HuH-7.5 (cell line): Measurements from ENCODE around the gene SCO2.

ENCODE experiments used
- DNase-seq: peaks from one replicate; pipeline ENCODE4 v3.0.0; 2011; ENCODE audit warnings: low spot score

SCO2 gene

DNA sequence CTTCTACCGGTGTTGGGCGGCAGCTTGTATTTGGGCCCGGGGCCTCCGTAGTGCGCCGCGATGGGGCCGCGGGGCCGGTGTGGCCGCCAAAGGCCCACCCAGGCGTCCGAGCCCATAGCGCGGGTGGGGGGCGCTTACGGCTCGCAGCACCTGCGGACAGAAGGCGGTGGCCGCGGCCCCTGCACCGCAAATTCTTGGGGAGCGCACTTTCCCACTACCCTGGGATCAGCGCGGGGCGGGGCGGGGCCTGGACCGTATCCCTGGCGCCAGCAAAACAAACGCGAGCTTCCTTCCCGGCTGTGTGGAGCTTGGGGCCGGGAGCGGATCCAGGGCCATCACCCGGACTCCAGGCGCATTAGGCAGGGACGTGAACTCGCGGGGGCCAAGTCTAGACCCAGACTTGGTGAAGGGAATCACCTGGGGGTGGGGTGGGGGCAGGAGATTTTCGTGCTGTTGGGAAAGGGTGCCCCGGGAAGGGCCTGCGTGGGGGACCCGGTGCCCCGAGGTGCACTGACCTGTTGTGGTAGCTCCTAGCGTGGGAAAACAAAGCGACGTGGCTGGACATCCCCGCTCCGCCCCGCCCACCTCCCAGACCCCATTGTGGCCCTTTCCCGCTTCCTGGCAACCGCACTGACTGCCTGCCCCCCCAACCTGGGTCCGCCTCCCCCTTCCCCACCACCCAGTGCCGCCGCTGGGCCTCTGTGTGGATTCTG is 6.7 kb upstream of the SCO2 start:
- peak; percentile 94 for DNase-seq

DNA sequence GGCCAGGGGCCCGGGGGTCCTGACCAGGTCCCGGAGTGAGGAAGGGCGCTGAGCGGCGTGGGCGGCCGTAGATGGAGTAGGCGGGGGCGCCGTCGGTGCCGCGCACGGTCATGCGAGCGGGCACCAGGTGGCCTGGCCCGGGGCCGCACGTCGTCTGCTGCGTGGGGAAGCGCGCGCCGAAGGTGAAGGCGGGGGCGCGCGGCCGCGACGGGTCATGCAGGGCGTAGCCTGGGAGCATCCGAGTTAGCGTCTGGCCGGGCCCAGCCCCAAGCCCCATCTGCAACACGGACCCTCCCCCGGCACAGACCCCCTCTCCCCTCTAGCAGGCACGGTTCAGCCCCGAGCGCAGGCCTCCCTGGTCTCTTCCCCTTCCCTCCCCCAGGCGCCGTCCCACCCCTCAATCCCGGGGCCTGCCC is 6.2 kb upstream of the SCO2 start:
- DNase-seq: no peak

DNA sequence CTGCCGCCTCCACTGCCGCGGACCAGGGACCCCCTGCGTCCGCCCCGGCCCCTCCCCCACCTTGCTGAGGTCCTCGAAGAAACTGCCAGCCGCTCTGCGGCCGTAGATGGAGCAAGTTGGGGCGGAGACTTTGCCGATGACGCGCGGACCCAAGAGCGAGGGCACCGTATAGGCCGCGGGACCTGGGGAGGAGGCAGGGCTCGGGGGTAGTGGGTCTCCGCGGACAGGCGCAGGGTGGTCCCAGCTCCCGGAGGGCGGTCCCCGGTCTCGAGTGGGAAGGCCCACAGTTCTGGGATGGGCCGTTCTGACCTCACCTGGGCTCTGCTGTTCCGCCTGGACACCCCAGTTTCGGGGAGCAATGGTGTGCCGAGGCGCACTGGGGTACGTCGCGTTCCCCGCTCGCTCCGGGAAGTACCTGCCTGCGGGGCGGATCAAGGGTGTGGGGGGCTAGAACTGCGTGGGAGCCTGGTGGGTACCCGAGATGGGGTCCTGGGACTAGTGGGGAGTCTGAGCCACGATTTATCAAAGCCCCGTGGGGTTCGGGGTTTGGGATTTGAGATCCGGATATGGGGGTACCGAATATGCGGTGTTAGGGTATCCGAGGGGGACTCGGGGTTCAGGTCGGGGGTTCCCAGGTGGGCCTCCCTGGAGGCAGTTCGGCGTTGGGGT is 5.6 kb upstream of the SCO2 start:
- no peak for DNase-seq

DNA sequence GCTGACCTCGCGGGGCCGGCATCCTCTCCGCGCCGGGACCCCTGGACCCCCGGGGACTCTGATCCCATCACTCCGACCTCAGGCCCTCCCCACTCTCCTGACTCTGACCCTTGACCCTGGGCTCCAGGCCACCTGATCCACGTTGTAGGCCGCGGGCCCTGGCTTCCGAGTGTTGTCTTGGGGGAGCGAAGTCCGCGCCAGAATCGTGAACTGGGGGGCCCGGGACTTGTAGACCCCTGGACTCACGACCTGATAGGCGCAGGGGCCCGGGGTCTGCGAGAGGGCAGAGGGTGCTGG is 5.1 kb upstream of the SCO2 start:
- DNase-seq: no peak

DNA sequence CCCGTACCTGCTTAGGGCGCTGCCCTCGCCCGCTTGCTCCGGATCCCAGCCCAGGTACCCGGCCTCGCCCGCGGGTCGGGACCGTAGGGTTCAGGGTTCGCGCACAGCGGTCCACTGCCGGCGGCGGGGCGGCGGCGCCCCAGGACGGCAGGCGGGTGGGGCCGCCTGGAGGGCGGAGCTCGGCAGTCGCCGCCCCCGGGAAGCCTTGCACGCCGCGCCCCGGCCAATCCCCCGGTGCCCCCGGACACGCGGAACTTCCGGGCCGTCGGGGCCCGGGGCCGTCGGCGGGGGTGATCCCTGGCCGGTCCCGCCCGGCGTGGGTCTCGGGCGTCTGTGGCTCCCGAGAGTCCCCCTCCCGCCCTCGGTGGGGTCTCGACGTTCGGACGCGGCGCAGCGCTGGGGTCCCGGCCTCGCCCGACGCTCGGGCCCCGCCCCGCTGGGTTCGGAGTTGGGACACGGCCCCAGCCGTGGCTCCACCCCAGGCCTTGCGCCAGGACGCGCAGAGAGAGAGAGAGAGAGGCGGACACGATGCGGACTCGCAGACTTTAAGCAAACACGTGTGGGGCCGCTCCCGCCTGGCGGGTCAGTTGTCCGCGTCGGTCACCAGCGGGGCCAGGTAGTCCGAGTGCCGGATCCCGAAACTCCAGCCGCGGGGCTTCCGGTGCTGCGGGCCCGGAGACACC is 4.6 kb upstream of the SCO2 start, which contains the start of gene TYMP:
Gene TYMP (minus strand): TSS at position 116 of the 683 bp plus-strand sequence. CDS start 303 bp downstream, outside the sequence.
- no peak for DNase-seq

DNA sequence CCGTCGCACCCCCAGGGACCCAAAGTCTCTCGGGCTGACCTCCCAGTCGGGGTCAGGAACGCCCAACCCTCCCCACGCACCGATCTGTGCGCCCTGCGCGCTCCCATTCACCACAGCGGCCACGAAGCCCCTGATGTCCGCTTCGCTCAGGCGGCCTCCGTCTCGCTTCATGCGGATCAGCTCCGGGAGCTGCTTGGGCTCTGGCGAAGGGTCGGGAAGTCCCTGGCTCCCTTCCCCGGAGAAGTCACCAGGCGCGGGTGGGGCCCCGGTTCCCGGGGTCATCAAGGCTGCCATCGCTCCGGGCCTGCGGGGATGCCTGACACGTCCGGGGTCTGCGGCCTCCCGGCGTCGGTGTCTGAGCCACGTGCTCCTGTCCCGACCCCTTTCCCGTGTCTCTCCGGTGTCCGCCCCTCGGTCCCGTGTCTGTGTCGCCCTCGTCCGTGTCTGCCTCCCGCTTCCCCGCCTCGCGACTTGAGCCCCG is 4.1 kb upstream of the SCO2 start:
- no peak for DNase-seq

DNA sequence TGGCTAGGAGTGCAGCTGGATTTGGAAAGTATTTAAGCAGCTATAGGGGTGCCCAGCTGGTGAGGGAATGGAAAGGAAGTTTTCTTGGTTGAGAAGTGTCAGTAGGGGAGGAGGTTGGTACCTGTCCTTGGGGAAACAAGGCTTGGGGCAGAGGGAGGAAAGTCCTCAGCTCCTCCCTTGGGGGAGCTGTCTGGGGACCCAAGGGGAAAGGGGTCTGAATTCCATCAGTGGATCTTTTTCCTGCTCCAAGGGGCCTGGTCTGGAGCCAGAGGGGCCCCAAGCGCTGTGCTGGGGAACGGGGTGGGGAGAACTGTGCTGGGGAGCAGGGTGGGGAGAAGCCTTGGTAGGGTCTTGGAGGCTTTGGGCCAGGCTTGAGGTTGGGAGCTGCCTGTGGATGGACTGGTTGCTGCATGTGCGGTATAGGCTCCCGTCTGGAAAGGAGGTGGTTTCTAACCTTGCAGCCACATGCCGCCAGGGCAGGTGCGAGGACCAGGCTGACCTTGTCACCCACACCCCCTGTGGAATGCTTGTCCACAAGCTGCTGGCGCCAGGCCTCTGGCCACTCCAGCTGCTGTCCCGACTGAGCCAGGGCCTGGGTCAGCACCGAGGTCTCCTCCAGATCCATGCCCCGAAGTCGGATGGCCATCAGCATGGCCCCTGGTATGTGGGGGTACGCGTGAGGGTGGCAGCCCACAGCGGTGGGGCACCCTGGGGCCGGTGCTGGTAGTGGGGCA is 3.5 kb upstream of the SCO2 start:
- DNase-seq: no peak

DNA sequence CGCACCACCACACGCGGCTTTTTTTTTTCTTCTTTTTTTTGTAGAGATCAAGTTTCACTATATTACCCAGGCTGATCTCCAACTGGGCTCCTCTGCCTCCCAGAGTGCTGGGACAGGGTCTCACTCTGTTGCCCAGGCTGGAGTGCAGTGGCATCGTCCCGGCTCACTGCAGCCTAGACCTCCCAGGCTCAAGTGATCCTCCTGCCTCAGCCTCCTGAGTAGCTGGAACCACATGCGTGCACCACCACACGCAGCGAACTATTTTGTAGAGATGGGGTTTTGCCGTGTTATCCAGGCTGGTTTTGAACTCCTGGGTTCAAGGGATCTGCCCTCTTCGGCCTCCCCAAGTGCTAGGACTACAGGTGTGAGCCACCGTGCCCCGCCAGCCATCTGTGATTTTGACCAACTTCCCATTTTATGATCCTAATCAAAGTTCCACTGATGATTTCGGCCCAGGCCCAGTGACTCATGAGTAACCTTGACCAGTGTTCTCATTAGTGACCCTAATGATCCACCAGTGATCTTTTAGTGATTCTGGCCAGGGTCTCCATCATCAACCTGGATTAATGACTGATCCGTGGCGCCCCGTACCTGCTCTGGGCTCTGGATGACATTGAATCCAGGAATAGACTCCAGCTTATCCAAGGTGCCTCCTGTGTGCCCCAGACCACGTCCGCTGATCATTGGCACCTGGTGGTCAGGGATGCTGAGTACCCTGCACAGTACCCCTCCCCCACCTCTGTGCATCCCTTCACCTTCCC is 2.7 kb upstream of the SCO2 start:
- DNase-seq: no peak

DNA sequence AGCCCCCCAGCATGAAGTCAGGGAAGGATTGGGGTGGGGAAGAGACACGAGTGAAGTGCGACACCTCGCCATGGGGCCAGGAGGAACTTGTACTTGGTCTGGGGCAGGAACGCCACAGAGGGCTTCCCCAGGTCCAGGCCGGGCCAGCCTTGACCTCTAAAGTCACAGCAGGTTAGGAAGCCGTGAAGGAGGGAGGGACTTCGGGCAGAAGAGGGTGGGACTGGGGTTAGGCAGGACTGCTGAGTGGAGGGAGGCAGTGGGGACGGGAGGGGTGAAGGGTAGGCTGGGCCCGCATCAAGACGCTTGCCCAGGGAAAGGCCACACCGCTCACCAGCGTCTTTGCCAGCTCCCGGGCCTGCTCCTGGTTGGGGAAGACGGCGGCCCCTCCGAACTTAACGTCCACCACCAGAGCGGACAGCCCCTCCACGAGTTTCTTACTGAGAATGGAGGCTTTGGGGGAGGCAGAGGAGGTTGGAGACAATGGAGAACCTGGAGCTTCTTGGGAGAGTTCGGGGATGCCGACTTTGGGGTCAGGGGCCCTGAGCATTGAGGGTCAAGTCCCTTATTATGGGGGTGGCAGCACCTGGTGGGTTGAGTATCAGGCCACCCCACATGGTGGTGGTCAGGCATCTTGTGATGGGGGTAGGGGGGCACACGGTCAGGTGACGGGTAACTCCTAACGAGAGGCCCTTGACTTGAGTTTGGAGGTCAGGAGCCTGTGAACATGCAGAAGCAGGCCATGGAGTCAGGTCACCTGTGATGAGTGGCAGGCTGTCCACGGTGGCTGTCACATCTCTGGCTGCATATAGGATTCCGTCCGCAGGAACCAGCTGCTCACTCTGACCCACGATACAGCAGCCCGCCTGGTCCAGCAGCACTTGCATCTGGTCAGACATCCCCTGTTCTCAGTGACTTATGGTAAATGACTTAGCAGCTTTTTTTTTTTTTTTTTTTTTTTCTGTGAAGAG is 1.7 kb upstream of the SCO2 start:
- DNase-seq: peak; percentile 96

DNA sequence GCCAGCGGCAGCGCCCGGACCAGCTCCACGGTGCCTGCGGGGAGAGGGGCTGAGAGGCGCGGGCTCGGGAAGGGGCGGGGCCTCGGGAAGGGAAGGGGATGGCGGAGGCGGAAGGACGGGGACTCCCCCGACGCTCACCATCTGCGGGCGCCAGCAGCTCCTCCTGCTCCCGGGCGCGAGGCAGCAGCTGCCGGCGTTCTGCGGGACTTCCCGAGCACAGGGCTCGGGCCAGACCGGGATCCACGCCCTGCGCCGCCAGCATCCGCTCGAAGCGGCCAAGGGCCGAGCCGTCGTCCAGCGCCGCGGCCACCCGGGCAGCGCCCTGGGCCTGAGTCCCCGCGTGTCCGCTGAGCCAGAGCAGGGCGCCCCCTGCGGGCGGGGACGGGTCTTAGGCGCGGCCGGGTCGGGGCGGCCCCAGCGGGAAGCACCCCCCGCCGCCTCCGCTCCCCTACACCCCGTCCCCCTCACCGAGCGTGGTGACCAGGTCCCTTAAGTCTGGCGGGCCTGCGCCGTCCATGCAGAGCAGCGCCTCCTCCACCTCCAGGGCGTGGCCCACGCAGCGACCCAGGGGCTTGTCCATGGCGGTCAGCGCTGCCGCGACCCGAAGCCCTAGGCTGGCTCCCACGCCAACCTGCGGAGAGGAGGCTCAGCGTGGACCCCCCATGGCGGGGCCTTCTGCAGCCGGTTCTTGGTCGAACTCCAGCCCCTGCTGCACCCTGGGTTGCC is 873 bp upstream of the SCO2 start:
- DNase-seq: peak; percentile 92

DNA sequence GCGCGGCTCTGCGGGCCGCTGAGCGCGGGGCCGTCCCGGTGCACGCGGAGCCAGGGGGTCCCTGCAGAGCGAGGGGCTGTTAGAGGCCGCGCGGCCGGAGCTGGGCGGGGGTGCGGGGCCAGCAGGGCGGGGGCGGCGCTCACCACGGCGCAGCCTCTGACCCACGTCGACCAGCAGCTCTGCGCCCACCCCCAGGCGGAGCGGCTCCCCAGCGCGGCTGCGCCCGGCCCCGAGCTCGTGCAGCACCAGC is 385 bp upstream of the SCO2 start:
- no peak for DNase-seq

DNA sequence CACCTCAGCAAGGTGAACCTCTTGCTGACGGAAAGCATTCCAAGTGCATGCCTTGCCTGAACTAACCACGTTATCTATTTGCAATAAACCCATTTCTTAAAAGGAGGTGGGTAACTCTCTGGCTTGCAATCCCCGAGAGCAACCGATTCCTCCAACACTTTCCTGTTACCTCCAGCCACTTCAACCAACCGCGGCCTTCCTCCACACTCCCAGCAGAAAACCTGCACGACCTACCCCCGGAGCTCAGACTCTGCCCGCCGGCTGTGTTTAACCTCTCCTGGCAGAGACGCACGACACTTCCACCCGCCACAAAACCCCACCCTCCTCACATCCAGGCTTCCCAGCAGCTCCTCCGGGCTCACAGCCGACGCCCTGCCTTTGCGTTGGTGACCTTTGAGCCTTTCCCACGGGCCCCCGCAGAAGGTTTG is 708 bp downstream of the SCO2 start:
- peak; percentile 88 for DNase-seq

DNA sequence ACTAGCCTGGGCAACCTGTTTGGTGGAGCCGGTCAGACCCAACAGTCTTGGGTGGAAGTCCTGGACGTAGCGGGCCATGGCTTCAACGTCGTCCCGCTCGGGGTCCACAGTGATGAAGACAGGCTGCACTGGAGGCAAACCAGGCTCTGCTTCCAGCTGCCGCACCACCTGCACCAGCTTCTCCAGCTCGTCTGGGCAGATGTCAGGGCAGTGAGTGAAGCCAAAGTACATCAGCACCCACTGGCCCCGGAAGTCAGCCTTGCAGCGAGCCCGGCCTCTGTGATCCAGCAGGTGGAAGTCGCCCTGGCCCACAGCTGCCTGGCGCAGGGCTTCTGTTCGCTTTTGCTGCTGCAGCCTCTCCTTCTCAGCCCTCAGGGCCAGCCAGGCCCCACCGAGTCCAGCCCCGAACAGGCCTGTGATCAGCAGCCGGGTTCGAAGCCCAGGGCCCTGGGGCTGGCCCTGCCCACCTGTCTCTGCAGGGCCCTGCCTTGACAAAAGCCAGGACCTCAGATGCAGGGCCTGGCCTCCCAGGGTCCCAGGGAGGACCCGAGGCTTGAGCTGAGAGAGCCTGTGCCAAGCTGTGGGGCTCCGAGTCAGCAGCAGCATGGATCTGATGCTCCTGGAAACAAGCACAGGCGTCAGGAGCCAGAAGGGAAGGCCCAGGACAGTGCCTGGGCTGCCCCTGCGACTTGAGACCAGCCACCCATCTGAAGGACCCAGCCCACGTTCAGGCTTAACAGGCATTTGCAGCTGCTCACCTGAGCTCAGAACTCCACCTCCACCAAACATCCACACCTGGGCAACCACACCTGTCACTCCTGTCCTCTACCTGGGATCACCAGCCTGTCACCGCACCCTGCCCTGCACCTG is 1.4 kb downstream of the SCO2 start:
- no peak for DNase-seq

DNA sequence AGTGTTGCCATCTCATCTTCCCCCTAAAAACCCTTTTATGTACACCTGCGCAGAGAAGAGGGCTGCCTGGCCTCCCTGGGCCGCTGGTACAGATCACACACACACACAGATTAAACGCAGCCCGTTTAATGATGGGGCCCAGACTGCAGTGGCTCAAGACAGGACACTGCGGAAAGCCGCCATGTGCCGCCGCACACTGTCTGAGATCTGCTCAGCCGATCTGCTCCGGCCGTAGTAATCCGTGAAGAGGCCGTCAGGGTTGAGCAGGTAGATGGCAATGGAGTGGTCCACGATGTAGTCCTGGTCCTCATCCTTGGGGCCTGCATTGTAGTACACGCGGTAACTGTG is 2.0 kb downstream of the SCO2 start:
- DNase-seq: no peak

DNA sequence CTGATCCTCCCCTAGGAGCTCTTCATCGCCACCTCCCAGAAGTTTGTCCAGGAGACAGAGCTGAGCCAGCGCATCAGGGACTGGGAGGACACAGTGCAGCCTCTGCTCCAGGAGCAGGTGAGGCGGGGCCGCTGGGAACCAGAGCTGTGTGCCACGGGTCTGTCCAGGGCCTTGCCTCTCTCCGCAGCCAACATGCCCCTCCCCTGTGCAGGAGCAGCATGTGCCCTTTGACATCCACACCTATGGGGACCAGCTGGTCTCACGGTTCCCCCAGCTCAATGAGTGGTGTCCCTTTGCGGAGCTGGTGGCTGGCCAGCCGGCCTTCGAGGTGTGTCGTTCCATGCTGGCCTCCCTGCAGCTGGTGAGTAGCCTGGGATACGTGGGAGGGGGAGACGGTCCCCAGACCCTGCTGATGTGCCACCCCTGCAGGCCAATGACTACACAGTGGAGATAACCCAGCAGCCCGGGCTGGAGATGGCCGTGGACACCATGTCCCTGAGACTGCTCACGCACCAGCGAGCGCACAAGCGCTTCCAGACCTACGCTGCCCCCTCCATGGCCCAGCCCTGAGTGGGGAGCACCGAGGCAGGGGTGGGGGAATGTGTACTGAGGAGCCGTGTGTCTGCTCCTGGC is 2.5 kb downstream of the SCO2 start:
- no peak for DNase-seq

DNA sequence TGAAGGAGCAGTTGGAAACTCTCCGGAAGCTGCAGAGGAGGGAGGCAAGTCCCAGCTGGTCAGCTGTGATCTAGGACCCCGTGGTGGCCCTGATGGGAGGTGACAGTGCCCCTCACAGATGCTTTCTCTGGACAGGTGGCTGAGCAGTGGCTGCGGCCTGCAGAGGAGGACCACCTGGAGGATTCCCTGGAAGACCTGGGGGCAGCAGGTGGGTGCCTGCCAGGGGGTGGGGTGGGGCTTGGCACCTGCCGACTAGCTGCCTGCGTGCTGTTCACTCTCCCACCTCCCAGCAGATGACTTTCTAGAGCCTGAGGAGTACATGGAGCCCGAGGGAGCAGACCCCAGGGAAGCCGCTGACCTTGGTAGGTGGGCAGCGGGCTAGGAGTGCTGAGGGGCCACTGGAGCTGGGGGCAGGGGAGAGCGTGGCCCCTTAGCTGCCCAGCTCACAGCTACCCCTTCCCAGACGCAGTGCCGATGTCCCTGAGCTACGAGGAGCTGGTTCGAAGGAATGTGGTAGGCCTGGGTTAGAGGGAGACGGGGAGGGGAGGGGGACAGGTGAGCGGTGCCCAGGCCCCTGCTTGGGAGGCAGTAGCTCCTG is 3.1 kb downstream of the SCO2 start:
- DNase-seq: no peak

DNA sequence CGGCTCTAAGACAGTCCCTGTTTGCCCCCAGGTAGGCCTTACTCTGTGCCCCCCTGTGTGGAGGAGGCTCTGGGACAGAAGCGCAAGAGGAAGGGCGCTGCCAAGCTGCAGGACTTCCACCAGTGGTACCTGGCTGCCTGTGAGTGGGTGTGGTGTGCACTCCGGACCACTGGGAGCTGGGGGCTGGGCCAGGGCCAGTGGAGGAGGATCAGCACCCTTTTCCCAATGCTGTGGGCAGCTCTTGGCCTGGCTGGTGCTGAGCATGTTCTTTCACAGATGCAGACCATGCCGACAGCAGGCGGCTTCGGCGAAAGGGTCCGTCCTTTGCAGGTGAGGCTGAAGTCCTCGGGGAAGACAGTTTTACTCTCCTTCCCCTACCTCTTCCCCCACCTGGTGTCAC is 3.7 kb downstream of the SCO2 start:
- DNase-seq: no peak

DNA sequence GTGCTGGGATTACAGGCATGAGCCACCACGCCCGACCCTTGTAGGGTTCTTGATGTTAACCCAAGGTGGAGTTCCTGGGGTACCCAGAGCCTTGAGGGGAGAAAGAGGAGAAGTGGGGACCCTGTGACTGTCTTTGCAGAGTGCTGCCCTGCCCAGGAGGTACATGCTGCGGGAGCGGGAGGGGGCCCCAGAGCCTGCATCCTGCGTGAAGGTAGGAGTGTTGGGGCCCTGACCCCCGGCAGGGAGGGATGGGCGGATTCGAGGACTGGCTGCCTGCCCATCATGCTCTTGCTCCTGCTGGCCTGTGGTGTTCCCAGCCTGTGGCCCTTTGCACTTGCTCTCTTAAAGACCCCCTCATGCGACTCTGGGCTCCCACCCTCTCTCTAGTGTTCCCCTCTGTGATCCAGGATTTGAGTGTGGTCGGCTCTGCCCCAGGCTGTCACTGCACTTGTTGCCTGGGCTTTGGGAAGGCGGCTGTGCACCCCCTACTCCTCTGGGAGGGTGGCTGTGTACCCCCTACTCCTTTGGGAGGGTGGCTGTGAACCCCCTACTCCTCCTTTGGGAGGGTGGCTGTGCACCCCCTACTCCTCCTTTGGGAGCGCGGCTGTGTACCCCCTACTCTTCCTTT is 4.5 kb downstream of the SCO2 start:
- DNase-seq: no peak
